Epidermal melanocyte (primary cell): ENCODE data around the gene DPEP1.
"Not testable (repeated sequence)": the region's sequence is repeated elsewhere in the genome, so short reads cannot be mapped to it uniquely, and the experiment has no call there.

ENCODE experiments used
- DNase-seq: peaks from one replicate; pipeline ENCODE4 v3.0.0; 2011; ENCODE audit warnings: low spot score; ENCODE audit not compliant: insufficient read length

Gene DPEP1

GRCh38 chr16:89577055-89577759, 36.2 kb upstream of the DPEP1 start:
- DNase-seq = no peak

GRCh38 chr16:89579351-89579750, 34.1 kb upstream of the DPEP1 start:
- no peak for DNase-seq

GRCh38 chr16:89581045-89581695, 32.3 kb upstream of the DPEP1 start:
- DNase-seq = peak; percentile 91

- no peak for DNase-seq
Measured at GRCh38 chr16:89581861-89582563, 31.4 kb upstream of the DPEP1 start.

GRCh38 chr16:89582614-89583196, 30.7 kb upstream of the DPEP1 start:
- DNase-seq = no peak

- DNase-seq = no peak
Measured at GRCh38 chr16:89583197-89583894, 30.1 kb upstream of the DPEP1 start.

- no peak for DNase-seq
Measured at GRCh38 chr16:89583895-89584644, 29.4 kb upstream of the DPEP1 start.

GRCh38 chr16:89584768-89585549, 28.5 kb upstream of the DPEP1 start:
- no peak for DNase-seq

- DNase-seq = no peak
Measured at GRCh38 chr16:89586218-89586617, 27.2 kb upstream of the DPEP1 start.

- DNase-seq = no peak
Measured at GRCh38 chr16:89586853-89587252, 26.6 kb upstream of the DPEP1 start.

- not testable (repeated sequence) for DNase-seq
Measured at GRCh38 chr16:89587676-89588075, 25.8 kb upstream of the DPEP1 start.

- DNase-seq = no peak
Measured at GRCh38 chr16:89588413-89589109, 24.9 kb upstream of the DPEP1 start.

- DNase-seq = no peak
Measured at GRCh38 chr16:89589241-89589926, 24.1 kb upstream of the DPEP1 start.

GRCh38 chr16:89593841-89594240, 19.6 kb upstream of the DPEP1 start:
- DNase-seq = no peak

- DNase-seq = no peak
Measured at GRCh38 chr16:89595330-89596060, 17.9 kb upstream of the DPEP1 start.

GRCh38 chr16:89596061-89596689, 17.3 kb upstream of the DPEP1 start:
- DNase-seq = no peak

GRCh38 chr16:89596957-89597649, 16.3 kb upstream of the DPEP1 start:
- no peak for DNase-seq
